Measurements from ENCODE around the gene PTGER1. TPM values are rescaled to one million over a fixed set of nuclear protein-coding genes. Genes with fewer than 3 reads are reported as not detected.

PTGER1 gene
- total and polyA plus RNA-seq, 2 donors (not counting 1 experiment from before 2014, with no cell fraction given) = 0.27 TPM; not detected in 1

DNA sequence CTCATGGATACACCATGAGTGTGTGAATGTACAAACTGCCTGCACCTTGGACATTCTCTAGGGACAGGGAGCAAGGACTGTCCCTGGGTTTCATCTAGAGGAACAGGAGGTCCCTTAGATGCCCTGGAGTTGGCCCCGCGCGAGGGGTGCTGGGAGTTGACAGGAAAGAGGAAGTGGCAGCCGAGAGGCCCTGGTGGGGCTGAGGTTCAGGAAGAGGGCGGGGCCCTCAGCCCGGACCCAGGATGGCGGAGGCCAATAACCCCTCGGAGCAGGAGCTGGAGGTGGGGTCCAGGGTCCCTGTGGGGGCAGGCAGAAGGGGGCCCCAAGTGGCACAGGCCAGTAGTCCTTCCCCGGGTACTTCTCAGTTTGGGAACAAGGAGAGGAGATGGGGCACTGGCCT lies 35.1 kb downstream of the PTGER1 start:
- Histone ChIP-seq H3K79me2 (ENCODE audit: control insufficient read depth, insufficient read depth, low read length) (peaks cover 90% of the 10 kb centered on the region), H3K27ac (ENCODE audit: low read length in 2 of 2) (peak overlapping the region; percentile 46 to 84), H4K20me1 (ENCODE audit: control insufficient read depth, insufficient read depth, low read length, poor library complexity, severe bottlenecking) (peaks cover 13% of the 10 kb centered on the region), H3K4me3 (ENCODE audit: control extremely low read depth in 1 of 5, extremely low read depth in 1 of 5, insufficient read depth in 1 of 5, low read depth in 2 of 5, low read length in 4 of 5) (peak overlapping the region; percentile 48 to 95 (median 70)), H3K36me3 (replicated peaks in 1 of 2; ENCODE audit: control extremely low read depth in 1 of 2, control insufficient read depth in 1 of 2, extremely low read depth in 1 of 2, insufficient read depth in 2 of 2, low read length in 1 of 2) (peaks cover 8 to 34% of the 10 kb centered on the region in 2 experiments), H3K27me3 (replicated peaks in 1 of 4; ENCODE audit: control extremely low read depth in 1 of 4, control insufficient read depth in 3 of 4, insufficient read depth in 4 of 4, low read length in 3 of 4) (no peaks in the 10 kb centered on the region), H3K9me3 (ENCODE audit: control extremely low read depth in 1 of 3, control insufficient read depth in 2 of 3, insufficient read depth in 1 of 3, low read length in 2 of 3) (no peaks in the 10 kb centered on the region), H3K4me2 (replicated peaks; ENCODE audit: low read depth, low read length, poor library complexity, severe bottlenecking) (peak overlapping the region; percentile 97), H2AFZ (ENCODE audit: insufficient read depth, low read depth, low read length, poor library complexity, severe bottlenecking) (peak overlapping the region; percentile 94), H3K4me1 (ENCODE audit: control insufficient read depth in 2 of 2, insufficient read depth in 2 of 2, low read length in 2 of 2) (peaks cover 20 to 23% of the 10 kb centered on the region in 2 donors), H3K9ac (ENCODE audit: low read length) (peak overlapping the region; percentile 88)
- POLR2A ChIA-PET = interaction anchor here (0.5 to 3.1 kb wide), 5 partner anchors 21 to 349 kb away, joined by 3 to 16 read pairs (median 5); partner anchors contain the start of gene DDX39A
- H3K27me3 Mint-ChIP-seq = no peaks in the 10 kb centered on the region
- CTCF ChIA-PET = interaction anchor here (1.0 kb wide), 1 partner anchor 92 kb away, joined by 3 read pairs; no protein-coding TSS in a partner anchor
- TF ChIP-seq, protein P1, sequence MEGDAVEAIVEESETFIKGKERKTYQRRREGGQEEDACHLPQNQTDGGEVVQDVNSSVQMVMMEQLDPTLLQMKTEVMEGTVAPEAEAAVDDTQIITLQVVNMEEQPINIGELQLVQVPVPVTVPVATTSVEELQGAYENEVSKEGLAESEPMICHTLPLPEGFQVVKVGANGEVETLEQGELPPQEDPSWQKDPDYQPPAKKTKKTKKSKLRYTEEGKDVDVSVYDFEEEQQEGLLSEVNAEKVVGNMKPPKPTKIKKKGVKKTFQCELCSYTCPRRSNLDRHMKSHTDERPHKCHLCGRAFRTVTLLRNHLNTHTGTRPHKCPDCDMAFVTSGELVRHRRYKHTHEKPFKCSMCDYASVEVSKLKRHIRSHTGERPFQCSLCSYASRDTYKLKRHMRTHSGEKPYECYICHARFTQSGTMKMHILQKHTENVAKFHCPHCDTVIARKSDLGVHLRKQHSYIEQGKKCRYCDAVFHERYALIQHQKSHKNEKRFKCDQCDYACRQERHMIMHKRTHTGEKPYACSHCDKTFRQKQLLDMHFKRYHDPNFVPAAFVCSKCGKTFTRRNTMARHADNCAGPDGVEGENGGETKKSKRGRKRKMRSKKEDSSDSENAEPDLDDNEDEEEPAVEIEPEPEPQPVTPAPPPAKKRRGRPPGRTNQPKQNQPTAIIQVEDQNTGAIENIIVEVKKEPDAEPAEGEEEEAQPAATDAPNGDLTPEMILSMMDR (IDR thresholded peaks at IDR 0.05) = no peak
- peak overlapping the region; percentile 95 for H3K4me3 Mint-ChIP-seq
- 0% methylated on average over 9 of the region's 9 CpGs for WGBS (ENCODE audit: insufficient coverage)
- ATAC-seq (ENCODE audit: low read depth) (peak; percentile 99), DNase-seq (peak; percentile 86)
- H3K27ac Mint-ChIP-seq = peak overlapping the region; percentile 96
- no peaks in the 10 kb centered on the region for H3K9me3 Mint-ChIP-seq (ENCODE audit: insufficient read depth)
- intact Hi-C loops (cut with micrococcal nuclease) = loop anchor here (1.0 kb wide), 1 partner anchor 8 kb away; no protein-coding TSS in a partner anchor
- H3K4me1 Mint-ChIP-seq = peaks cover 33% of the 10 kb centered on the region

DNA sequence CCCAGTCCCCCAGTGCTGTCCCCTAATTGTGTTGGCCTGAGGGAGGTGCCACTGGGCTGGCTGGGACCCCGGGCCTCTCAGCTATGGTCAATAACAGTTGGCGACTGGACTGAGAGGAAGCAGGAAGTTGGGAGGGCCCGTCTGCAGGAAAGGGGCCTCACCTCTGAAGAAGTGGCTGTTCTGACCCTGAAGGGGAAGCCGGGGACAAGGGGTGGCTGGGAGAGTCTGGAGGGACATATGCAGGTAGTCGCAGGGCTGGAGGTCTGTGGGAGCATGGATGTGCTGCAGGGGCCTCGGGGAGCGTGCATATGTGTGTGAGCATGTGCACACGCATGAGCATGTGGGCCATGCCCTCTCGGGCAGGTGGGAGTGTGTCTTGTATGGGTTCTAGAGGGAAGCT lies 36.1 kb downstream of the PTGER1 start:
- H3K9me3 Mint-ChIP-seq (ENCODE audit: insufficient read depth) = no peaks in the 10 kb centered on the region
- Histone ChIP-seq H3K9me3 (ENCODE audit: control extremely low read depth in 1 of 3, control insufficient read depth in 2 of 3, insufficient read depth in 1 of 3, low read length in 2 of 3) (no peaks in the 10 kb centered on the region), H3K36me3 (replicated peaks in 1 of 2; ENCODE audit: control extremely low read depth in 1 of 2, control insufficient read depth in 1 of 2, extremely low read depth in 1 of 2, insufficient read depth in 2 of 2, low read length in 1 of 2) (peaks cover 7 to 26% of the 10 kb centered on the region in 2 experiments), H3K4me3 (ENCODE audit: control extremely low read depth in 1 of 5, extremely low read depth in 1 of 5, insufficient read depth in 1 of 5, low read depth in 2 of 5, low read length in 4 of 5) (no peak overlapping the region), H3K4me2 (replicated peaks; ENCODE audit: low read depth, low read length, poor library complexity, severe bottlenecking) (peak overlapping the region; percentile 97), H3K79me2 (ENCODE audit: control insufficient read depth, insufficient read depth, low read length) (peaks cover 92% of the 10 kb centered on the region), H3K27me3 (replicated peaks in 1 of 4; ENCODE audit: control extremely low read depth in 1 of 4, control insufficient read depth in 3 of 4, insufficient read depth in 4 of 4, low read length in 3 of 4) (no peaks in the 10 kb centered on the region), H3K9ac (ENCODE audit: low read length) (no peak overlapping the region), H3K4me1 (ENCODE audit: control insufficient read depth in 2 of 2, insufficient read depth in 2 of 2, low read length in 2 of 2) (peaks cover 30 to 32% of the 10 kb centered on the region in 2 donors), H4K20me1 (ENCODE audit: control insufficient read depth, insufficient read depth, low read length, poor library complexity, severe bottlenecking) (peaks cover 19% of the 10 kb centered on the region), H2AFZ (ENCODE audit: insufficient read depth, low read depth, low read length, poor library complexity, severe bottlenecking) (no peak overlapping the region), H3K27ac (ENCODE audit: low read length in 2 of 2) (no peak overlapping the region)
- no peaks in the 10 kb centered on the region for H3K27me3 Mint-ChIP-seq
- TF ChIP-seq, protein P1 (IDR thresholded peaks at IDR 0.05) = no peak
- no peak for TF ChIP-seq EZH2 (IDR thresholded peaks at IDR 0.05; ENCODE audit: borderline replicate concordance, insufficient read depth, low read depth, low read length, poor library complexity, severe bottlenecking)
- intact Hi-C loops (cut with micrococcal nuclease) = no loop called here
- no peak for DNase-seq
- H3K4me1 Mint-ChIP-seq = peaks cover 43% of the 10 kb centered on the region
- H3K4me3 Mint-ChIP-seq = peak overlapping the region; percentile 63
- peak overlapping the region; percentile 82 for H3K27ac Mint-ChIP-seq
- WGBS (ENCODE audit: insufficient coverage) = 46% methylated on average over 9 of the region's 9 CpGs
- CTCF ChIA-PET = interaction anchor here (0.8 to 1.0 kb wide), 2 partner anchors 24 to 91 kb away, joined by 3 read pairs; no protein-coding TSS in a partner anchor
- no peak for ATAC-seq (ENCODE audit: low read depth)
- POLR2A ChIA-PET = interaction anchor here (3.1 kb wide), 1 partner anchor 20 kb away, joined by 16 read pairs; the partner anchor contains the start of gene DDX39A
